H1 (cell line): Measurements from ENCODE around the gene MYH16. TPM values are rescaled to one million over a fixed set of nuclear protein-coding genes. Genes with fewer than 3 reads are reported as not detected.

ENCODE experiments used
- CREB1 ChIP-seq: IDR thresholded peaks from 2 replicates; pipeline ENCODE4 v1.6.1; 2012; ENCODE audit warnings: inconsistent platforms
- HDAC6 ChIP-seq: IDR thresholded peaks from one replicate; pipeline ENCODE4 v1.7.1; 2012; ENCODE audit warnings: low read depth, mild to moderate bottlenecking, inconsistent platforms, low read length, moderate library complexity
- TAF7 ChIP-seq: optimal IDR thresholded peaks from 2 replicates; pipeline ENCODE3; 2011; ENCODE audit warnings: low read depth, mild to moderate bottlenecking, inconsistent platforms, low read length, moderate library complexity, borderline replicate concordance
- polyA plus RNA-seq, 7 experiments: library from polyadenylated mRNA; depleted of rRNA in 3 of 7; stranded (reverse) in 5 of 7; unstranded in 2 of 7; fragments of >200 nt in 5 of 7; fragments of 200-250 nt in 2 of 7; gene quantifications; 1 replicate in 5 of 7; 2 replicates in 1 of 7; 4 replicates in 1 of 7; pipeline versions ENCODE4 v1.2.1 to v1.2.3, GENCODE V29; 2011 to 2013; ENCODE audit warnings: missing spikeins in 2 of 7, mixed read lengths in 2 of 7
- total RNA-seq: library from RNA; stranded (reverse); fragmentation: NEBNext Ultra II Directional; extraction: Animal tissue kit (Norgen Biotek cat#: 25700); gene quantifications from 2 replicates; pipeline ENCODE4 v1.2.1, GENCODE V29; 2021
- TF ChIP-seq, protein P1 (sequence below): fragments of 300-600 bp; sonication (generic); IDR thresholded peaks from 2 replicates; pipeline ENCODE4 v1.7.1; 2012; ENCODE audit warnings: low read length, moderate library complexity, mild to moderate bottlenecking, inconsistent platforms; ENCODE audit not compliant: insufficient replicate concordance

Gene MYH16
- total and polyA plus RNA-seq, 2 of the 8 experiments (the other 6 are each of a cell fraction or from before 2014, with no cell fraction given) = not detected

DNA sequence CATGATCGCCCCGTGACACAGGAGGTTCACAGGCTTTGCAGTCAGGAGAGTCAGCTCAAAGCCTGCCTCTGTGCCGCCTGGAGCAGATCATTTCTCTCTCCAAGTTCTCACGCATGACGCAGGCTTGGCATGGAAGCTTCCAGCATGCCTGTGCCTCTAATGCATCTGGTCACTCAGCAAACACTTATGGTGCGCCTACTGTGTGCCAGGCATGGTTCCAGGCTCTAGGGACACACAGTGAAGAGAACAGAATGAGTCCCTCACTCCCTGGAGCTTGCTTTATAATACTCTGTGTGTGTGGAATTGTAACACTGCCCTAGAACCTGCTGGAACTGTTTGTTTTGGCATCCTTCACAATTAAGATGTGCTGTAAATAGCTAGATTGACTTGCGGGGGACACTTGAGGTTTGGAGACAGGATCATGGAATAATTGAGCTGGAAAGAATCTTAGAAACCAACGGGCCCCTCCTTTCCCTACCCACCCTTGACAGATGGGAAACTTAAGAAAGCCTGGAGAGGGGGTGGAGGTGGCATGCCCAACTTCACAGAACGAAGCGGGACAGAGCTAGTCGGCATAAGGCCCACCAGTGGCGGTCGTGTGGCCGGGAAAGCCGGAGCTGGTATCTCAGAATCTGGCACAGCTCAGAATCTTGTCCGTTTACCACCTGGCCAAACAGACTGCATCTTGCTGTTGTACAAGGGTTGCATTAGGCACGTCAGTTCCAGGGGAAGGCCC is 4.6 kb upstream of the MYH16 start (continued):
- TF ChIP-seq, protein P1, sequence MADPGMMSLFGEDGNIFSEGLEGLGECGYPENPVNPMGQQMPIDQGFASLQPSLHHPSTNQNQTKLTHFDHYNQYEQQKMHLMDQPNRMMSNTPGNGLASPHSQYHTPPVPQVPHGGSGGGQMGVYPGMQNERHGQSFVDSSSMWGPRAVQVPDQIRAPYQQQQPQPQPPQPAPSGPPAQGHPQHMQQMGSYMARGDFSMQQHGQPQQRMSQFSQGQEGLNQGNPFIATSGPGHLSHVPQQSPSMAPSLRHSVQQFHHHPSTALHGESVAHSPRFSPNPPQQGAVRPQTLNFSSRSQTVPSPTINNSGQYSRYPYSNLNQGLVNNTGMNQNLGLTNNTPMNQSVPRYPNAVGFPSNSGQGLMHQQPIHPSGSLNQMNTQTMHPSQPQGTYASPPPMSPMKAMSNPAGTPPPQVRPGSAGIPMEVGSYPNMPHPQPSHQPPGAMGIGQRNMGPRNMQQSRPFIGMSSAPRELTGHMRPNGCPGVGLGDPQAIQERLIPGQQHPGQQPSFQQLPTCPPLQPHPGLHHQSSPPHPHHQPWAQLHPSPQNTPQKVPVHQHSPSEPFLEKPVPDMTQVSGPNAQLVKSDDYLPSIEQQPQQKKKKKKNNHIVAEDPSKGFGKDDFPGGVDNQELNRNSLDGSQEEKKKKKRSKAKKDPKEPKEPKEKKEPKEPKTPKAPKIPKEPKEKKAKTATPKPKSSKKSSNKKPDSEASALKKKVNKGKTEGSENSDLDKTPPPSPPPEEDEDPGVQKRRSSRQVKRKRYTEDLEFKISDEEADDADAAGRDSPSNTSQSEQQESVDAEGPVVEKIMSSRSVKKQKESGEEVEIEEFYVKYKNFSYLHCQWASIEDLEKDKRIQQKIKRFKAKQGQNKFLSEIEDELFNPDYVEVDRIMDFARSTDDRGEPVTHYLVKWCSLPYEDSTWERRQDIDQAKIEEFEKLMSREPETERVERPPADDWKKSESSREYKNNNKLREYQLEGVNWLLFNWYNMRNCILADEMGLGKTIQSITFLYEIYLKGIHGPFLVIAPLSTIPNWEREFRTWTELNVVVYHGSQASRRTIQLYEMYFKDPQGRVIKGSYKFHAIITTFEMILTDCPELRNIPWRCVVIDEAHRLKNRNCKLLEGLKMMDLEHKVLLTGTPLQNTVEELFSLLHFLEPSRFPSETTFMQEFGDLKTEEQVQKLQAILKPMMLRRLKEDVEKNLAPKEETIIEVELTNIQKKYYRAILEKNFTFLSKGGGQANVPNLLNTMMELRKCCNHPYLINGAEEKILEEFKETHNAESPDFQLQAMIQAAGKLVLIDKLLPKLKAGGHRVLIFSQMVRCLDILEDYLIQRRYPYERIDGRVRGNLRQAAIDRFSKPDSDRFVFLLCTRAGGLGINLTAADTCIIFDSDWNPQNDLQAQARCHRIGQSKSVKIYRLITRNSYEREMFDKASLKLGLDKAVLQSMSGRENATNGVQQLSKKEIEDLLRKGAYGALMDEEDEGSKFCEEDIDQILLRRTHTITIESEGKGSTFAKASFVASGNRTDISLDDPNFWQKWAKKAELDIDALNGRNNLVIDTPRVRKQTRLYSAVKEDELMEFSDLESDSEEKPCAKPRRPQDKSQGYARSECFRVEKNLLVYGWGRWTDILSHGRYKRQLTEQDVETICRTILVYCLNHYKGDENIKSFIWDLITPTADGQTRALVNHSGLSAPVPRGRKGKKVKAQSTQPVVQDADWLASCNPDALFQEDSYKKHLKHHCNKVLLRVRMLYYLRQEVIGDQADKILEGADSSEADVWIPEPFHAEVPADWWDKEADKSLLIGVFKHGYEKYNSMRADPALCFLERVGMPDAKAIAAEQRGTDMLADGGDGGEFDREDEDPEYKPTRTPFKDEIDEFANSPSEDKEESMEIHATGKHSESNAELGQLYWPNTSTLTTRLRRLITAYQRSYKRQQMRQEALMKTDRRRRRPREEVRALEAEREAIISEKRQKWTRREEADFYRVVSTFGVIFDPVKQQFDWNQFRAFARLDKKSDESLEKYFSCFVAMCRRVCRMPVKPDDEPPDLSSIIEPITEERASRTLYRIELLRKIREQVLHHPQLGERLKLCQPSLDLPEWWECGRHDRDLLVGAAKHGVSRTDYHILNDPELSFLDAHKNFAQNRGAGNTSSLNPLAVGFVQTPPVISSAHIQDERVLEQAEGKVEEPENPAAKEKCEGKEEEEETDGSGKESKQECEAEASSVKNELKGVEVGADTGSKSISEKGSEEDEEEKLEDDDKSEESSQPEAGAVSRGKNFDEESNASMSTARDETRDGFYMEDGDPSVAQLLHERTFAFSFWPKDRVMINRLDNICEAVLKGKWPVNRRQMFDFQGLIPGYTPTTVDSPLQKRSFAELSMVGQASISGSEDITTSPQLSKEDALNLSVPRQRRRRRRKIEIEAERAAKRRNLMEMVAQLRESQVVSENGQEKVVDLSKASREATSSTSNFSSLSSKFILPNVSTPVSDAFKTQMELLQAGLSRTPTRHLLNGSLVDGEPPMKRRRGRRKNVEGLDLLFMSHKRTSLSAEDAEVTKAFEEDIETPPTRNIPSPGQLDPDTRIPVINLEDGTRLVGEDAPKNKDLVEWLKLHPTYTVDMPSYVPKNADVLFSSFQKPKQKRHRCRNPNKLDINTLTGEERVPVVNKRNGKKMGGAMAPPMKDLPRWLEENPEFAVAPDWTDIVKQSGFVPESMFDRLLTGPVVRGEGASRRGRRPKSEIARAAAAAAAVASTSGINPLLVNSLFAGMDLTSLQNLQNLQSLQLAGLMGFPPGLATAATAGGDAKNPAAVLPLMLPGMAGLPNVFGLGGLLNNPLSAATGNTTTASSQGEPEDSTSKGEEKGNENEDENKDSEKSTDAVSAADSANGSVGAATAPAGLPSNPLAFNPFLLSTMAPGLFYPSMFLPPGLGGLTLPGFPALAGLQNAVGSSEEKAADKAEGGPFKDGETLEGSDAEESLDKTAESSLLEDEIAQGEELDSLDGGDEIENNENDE = no peak
- TF ChIP-seq CREB1 = no peak
- TF ChIP-seq HDAC6 = no peak
- no peak for TF ChIP-seq TAF7
